K562 (cell line): ENCODE measurements around the gene C6orf47. TPM values are rescaled to one million over a fixed set of nuclear protein-coding genes. Genes with fewer than 3 reads are reported as not detected.

ENCODE experiments used
- C11orf30 ChIP-seq: fragments of 450-650 bp; IDR thresholded peaks from 2 replicates; pipeline ENCODE4 v1.6.1; 2016; ENCODE audit warnings: low read depth, mild to moderate bottlenecking
- CAMTA2 ChIP-seq: fragments of 250-450 bp; sonication (Bioruptor Pico); conservative IDR thresholded peaks from 2 replicates; pipeline ENCODE4 v1.5.1; 2022
- CBX1 ChIP-seq: sonication (generic); IDR thresholded peaks from 2 replicates; pipeline ENCODE4 v1.6.1; 2016; ENCODE audit warnings: antibody characterized with exemption, low read depth, mild to moderate bottlenecking
- E2F6 ChIP-seq, 2 experiments: IDR thresholded peaks; 2 replicates each; pipeline ENCODE4 v1.6.1; 2011; ENCODE audit warnings: borderline replicate concordance in 1 of 2, control low read depth in 1 of 2, low read depth in 1 of 2, low read length in 1 of 2, mild to moderate bottlenecking in 1 of 2, mixed read lengths in 1 of 2, moderate library complexity in 1 of 2; ENCODE audit not compliant: insufficient read depth in 1 of 2, insufficient read length in 1 of 2, poor library complexity in 1 of 2, severe bottlenecking in 1 of 2; ENCODE audit errors: extremely low read depth in 1 of 2
- ETV6 ChIP-seq, 3 experiments: fragments of 150-350 bp in 1 of 3; sonication (generic) in 1 of 3; formaldehyde crosslinking in 1 of 3; IDR thresholded peaks; 2 replicates each; pipeline versions ENCODE4 v1.6.1 to v1.8.0; 2014 to 2022; ENCODE audit warnings: borderline replicate concordance in 2 of 3, low read depth in 2 of 3, antibody characterized with exemption in 1 of 3, low read length in 1 of 3, mild to moderate bottlenecking in 1 of 3, missing genetic modification reagents in 1 of 3
- GATAD2A ChIP-seq: fragments of 450-650 bp; IDR thresholded peaks from 2 replicates; pipeline ENCODE4 v1.6.1; 2017
- HNRNPUL1 ChIP-seq: fragments of 200-400 bp; formaldehyde crosslinking; IDR thresholded peaks from 2 replicates; pipeline ENCODE4 v1.6.1; 2017; ENCODE audit warnings: low read length
- MCM7 ChIP-seq, 2 experiments: fragments of 450-650 bp; IDR thresholded peaks; 2 replicates each; pipeline ENCODE4 v1.6.1; 2016 to 2018
- MYC ChIP-seq, 2 experiments: fragments of 250-450 bp in 1 of 2; sonication (Bioruptor Pico) in 1 of 2; IDR thresholded peaks; 2 replicates each; pipeline versions ENCODE4 v1.5.1 to v1.6.1; 2012 to 2021; ENCODE audit warnings: low read depth in 2 of 2, borderline replicate concordance in 1 of 2, improper control_type of control experiment in 1 of 2, low read length in 1 of 2, mild to moderate bottlenecking in 1 of 2, moderate library complexity in 1 of 2
- POLR2B ChIP-seq: fragments of 450-650 bp; IDR thresholded peaks from 2 replicates; pipeline ENCODE4 v1.6.1; 2018; ENCODE audit warnings: low read depth; ENCODE audit not compliant: partially characterized antibody
- SMARCC2 ChIP-seq: fragments of 450-650 bp; IDR thresholded peaks from 2 replicates; pipeline ENCODE4 v1.6.1; 2017; ENCODE audit warnings: antibody characterized with exemption, moderate library complexity, mild to moderate bottlenecking, low read depth
- SRF ChIP-seq, 2 experiments: fragments of 250-450, 450-650 bp in 1 of 2; sonication (Bioruptor Pico) in 1 of 2; sonication (generic) in 1 of 2; formaldehyde crosslinking; IDR thresholded peaks; 2 replicates each; pipeline versions ENCODE4 v1.5.0 to v1.5.1; 2020 to 2022; ENCODE audit warnings: mild to moderate bottlenecking in 1 of 2, missing genetic modification reagents in 1 of 2
- TEAD2 ChIP-seq: fragments of 450-650 bp; IDR thresholded peaks from 2 replicates; pipeline ENCODE4 v1.6.1; 2016; ENCODE audit warnings: missing genetic modification characterization, control low read depth, missing compliant biosample characterization
- ZC3H4 ChIP-seq: sonication (generic); formaldehyde crosslinking; IDR thresholded peaks from 2 replicates; pipeline ENCODE4 v1.9.0; 2021; ENCODE audit warnings: missing genetic modification reagents, borderline replicate concordance
- ZNF282 ChIP-seq: sonication (generic); formaldehyde crosslinking; IDR thresholded peaks from 2 replicates; pipeline ENCODE4 v1.8.1; 2023; ENCODE audit warnings: missing genetic modification reagents
- ZNF407 ChIP-seq: fragments of 450-650 bp; IDR thresholded peaks from 2 replicates; pipeline ENCODE4 v1.6.1; 2016; ENCODE audit warnings: low read depth
- ZNF655 ChIP-seq: fragments of 250-450 bp; sonication (Bioruptor Pico); IDR thresholded peaks from 2 replicates; pipeline ENCODE4 v1.5.0; 2021
- polyA plus RNA-seq, 8 experiments: library from polyadenylated mRNA; depleted of rRNA in 4 of 8; stranded (reverse) in 5 of 8; unstranded in 3 of 8; fragments of >200 nt; fragmentation: Nextera tagmentation in 2 of 8; fragmentation: Illumina TruSeq in 1 of 8; extraction: Ambion mirVana in 2 of 8; extraction: Trizol in 1 of 8; gene quantifications; 2 replicates each; pipeline versions ENCODE4 v1.2.1 to v1.2.3, GENCODE V29; 2011 to 2014; ENCODE audit warnings: inconsistent platforms in 1 of 8, missing spikeins in 1 of 8
- total RNA-seq, 7 experiments: library from RNA; depleted of rRNA in 6 of 7; stranded (reverse); fragments of >200 nt in 6 of 7; fragmentation: Illumina TruSeq in 2 of 7; extraction: Trizol in 2 of 7; gene quantifications; 2 replicates each; pipeline versions ENCODE4 v1.2.1 to v1.2.3, GENCODE V29; 2011 to 2021; ENCODE audit warnings: low replicate concordance in 1 of 7

The C6orf47 gene
- total and polyA plus RNA-seq, 9 of the 15 experiments (the other 6 are each of a cell fraction or from before 2014, with no cell fraction given) = 0.14 to 43.8 (median 27.0) TPM

GRCh38 chr6:31666337-31666965, 5.9 kb upstream of the C6orf47 start (continued):
- TF ChIP-seq SMARCC2 (0 out of 2 replicates have a peak, but pooled peaks have one; percentile 62), ETV6 (IDR thresholded peaks at IDR 0.05; ENCODE audit: borderline replicate concordance in 1 of 2, low read depth in 2 of 2, low read length in 1 of 2) (no peak), ETV6 (CRISPR knock-in tag; IDR thresholded peaks at IDR 0.05; ENCODE audit: borderline replicate concordance) (no peak), C11orf30 (no peak), ZNF282 (CRISPR knock-in tag) (no peak), CBX1 (no peak), GATAD2A (no peak), SRF (CRISPR knock-in tag; IDR thresholded peaks at IDR 0.05) (0 out of 4 replicates have a peak, but pooled peaks of 1 of the 2 experiments have one; percentile 56), MYC (IDR thresholded peaks at IDR 0.05; ENCODE audit: low read depth, low read length) (no peak), MYC (CRISPR knock-in tag; IDR thresholded peaks at IDR 0.05; ENCODE audit: borderline replicate concordance, low read depth) (peak; percentile 83; the same call in 1 of the 2 replicates), E2F6 (IDR thresholded peaks at IDR 0.05; ENCODE audit: borderline replicate concordance in 1 of 2, extremely low read depth in 1 of 2, insufficient read depth in 1 of 2, insufficient read length in 1 of 2, low read depth in 1 of 2, low read length in 1 of 2, poor library complexity in 1 of 2, severe bottlenecking in 1 of 2) (no peak), POLR2B (no peak), HNRNPUL1 (no peak), ZC3H4 (CRISPR knock-in tag) (no peak), ZNF655 (CRISPR knock-in tag) (no peak), MCM7 (IDR thresholded peaks at IDR 0.05) (no peak), TEAD2 (tag) (no peak), ZNF407 (no peak), CAMTA2 (CRISPR knock-in tag) (no peak)
